NCI-H1930 (cell line): ENCODE data around the gene SETD9.

Experiments
- DNase-seq, 2 experiments: peaks; one replicate each; lab custom pipeline; 2025; lab: John Stamatoyannopoulos, UW

Gene SETD9

GRCh38 chr5:56938858-56939257 is 29.5 kb downstream of the SETD9 start:
- DNase-seq, result no peak

- DNase-seq, result no peak
Measured at GRCh38 chr5:56941981-56942380, 32.6 kb downstream of the SETD9 start.

- no peak for DNase-seq
Measured at GRCh38 chr5:56947052-56947451, 37.7 kb downstream of the SETD9 start.

- no peak for DNase-seq
Measured at GRCh38 chr5:56950626-56951125, 41.3 kb downstream of the SETD9 start.

GRCh38 chr5:56951126-56951945 is 41.9 kb downstream of the SETD9 start:
- DNase-seq, result peak in 1 of 2 experiments; percentile 2

- peak; percentile 7 to 54 for DNase-seq
Measured at GRCh38 chr5:56951946-56952691, 42.7 kb downstream of the SETD9 start, which contains the start of gene MIER3. MIER3 (minus strand) TSS chr5:56952123; CDS start chr5:56952102, 21 bp downstream.

GRCh38 chr5:56954262-56954661 is 44.9 kb downstream of the SETD9 start:
- DNase-seq, result no peak

- DNase-seq, result no peak
Measured at GRCh38 chr5:56958595-56958994, 49.2 kb downstream of the SETD9 start.

- DNase-seq, result no peak
Measured at GRCh38 chr5:56959326-56959725, 49.9 kb downstream of the SETD9 start.

- no peak for DNase-seq
Measured at GRCh38 chr5:56961746-56962145, 52.4 kb downstream of the SETD9 start.

- no peak for DNase-seq
Measured at GRCh38 chr5:56962286-56962685, 52.9 kb downstream of the SETD9 start.

GRCh38 chr5:56963246-56963645 is 53.9 kb downstream of the SETD9 start:
- DNase-seq, result no peak

GRCh38 chr5:56964173-56964572 is 54.8 kb downstream of the SETD9 start:
- DNase-seq, result no peak
